Measurements from ENCODE around the gene KSR2.

Gene KSR2

DNA sequence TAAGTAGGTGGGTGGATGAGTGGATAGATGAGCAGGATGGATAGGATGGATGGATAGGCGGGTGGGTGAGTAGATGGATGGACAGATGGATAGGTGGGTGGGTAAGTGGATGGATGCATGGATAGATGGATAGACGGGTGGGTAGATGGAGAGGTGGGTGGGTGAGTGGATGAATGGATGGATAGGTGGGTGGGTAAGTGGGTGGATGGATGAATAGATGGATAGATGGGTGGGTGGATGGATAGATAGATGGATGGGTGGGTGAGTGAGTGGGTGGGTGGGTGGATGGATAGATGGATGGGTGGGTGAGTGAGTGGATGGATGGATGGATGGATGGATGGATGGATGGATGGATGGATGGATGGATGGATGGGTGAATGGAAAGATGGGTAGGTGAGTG lies 385.7 kb downstream of the KSR2 start:
- TF ChIP-seq, protein P1, sequence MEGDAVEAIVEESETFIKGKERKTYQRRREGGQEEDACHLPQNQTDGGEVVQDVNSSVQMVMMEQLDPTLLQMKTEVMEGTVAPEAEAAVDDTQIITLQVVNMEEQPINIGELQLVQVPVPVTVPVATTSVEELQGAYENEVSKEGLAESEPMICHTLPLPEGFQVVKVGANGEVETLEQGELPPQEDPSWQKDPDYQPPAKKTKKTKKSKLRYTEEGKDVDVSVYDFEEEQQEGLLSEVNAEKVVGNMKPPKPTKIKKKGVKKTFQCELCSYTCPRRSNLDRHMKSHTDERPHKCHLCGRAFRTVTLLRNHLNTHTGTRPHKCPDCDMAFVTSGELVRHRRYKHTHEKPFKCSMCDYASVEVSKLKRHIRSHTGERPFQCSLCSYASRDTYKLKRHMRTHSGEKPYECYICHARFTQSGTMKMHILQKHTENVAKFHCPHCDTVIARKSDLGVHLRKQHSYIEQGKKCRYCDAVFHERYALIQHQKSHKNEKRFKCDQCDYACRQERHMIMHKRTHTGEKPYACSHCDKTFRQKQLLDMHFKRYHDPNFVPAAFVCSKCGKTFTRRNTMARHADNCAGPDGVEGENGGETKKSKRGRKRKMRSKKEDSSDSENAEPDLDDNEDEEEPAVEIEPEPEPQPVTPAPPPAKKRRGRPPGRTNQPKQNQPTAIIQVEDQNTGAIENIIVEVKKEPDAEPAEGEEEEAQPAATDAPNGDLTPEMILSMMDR (IDR thresholded peaks at IDR 0.05; ENCODE audit: borderline replicate concordance, insufficient read depth, low read depth, low read length), result no peak
- H3K4me3 ChIP-seq (ENCODE audit: low read depth, low read length), result no peak overlapping the region

- TF ChIP-seq, protein P1 (IDR thresholded peaks at IDR 0.05; ENCODE audit: borderline replicate concordance, insufficient read depth, low read depth, low read length), result no peak
- no peak overlapping the region for H3K4me3 ChIP-seq (ENCODE audit: low read depth, low read length)
Observed at GRCh38 chr12:117582135-117582784, 386.5 kb downstream of the KSR2 start.

GRCh38 chr12:117580718-117581062 lies 388.1 kb downstream of the KSR2 start:
- TF ChIP-seq, protein P1 (IDR thresholded peaks at IDR 0.05; ENCODE audit: borderline replicate concordance, insufficient read depth, low read depth, low read length), result no peak
- no peak overlapping the region for H3K4me3 ChIP-seq (ENCODE audit: low read depth, low read length)

GRCh38 chr12:117580015-117580717 lies 388.6 kb downstream of the KSR2 start:
- TF ChIP-seq, protein P1 (IDR thresholded peaks at IDR 0.05; ENCODE audit: borderline replicate concordance, insufficient read depth, low read depth, low read length), result no peak
- H3K4me3 ChIP-seq (ENCODE audit: low read depth, low read length), result no peak overlapping the region

DNA sequence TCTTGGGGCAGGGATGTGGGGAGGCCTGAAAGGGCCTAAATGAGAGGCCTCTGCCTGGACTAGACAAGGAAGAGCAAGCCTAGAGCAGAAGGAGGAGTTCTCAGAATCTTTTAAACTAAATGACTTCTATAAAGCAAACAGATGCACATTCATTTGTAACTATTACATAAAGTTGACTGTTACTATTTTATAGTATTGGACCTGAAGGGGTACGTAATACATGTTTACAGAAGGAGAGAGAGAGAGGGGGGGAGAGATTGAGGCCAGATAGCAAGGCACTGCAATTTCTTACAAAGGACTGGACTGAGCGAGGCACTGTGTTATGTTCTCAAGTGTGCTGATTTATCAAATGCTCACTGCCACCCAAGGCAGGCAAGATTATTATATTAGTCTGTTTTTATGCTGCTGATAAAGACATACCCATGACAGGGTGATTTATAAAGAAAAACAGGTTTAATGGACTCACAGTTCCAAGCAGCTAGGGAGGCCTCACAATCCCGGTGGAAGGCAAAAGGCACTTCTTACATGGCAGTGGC lies 391.6 kb downstream of the KSR2 start:
- no peak overlapping the region for H3K4me3 ChIP-seq (ENCODE audit: low read depth, low read length)
- TF ChIP-seq, protein P1 (IDR thresholded peaks at IDR 0.05; ENCODE audit: borderline replicate concordance, insufficient read depth, low read depth, low read length), result no peak

DNA sequence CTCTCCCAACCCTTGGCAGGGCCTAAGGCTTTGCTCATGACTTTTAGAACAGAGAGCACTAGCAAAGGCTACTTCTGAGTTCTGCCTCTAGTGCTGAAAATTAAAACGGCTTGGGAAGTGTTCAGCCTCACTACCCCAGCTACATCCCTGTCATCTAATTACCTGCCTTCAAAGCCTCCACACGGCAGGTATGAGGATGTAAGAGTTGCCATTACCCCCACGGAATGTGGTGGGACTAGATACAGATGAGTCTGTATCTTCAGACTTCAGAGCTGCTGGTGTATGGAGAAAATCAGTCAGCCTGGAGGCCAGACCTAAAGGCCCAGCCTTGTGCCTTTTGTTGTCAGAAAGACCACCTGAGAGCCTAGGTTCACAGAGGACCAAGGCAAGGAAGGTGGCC lies 392.7 kb downstream of the KSR2 start:
- TF ChIP-seq, protein P1 (IDR thresholded peaks at IDR 0.05; ENCODE audit: borderline replicate concordance, insufficient read depth, low read depth, low read length), result no peak
- H3K4me3 ChIP-seq (ENCODE audit: low read depth, low read length), result no peak overlapping the region

DNA sequence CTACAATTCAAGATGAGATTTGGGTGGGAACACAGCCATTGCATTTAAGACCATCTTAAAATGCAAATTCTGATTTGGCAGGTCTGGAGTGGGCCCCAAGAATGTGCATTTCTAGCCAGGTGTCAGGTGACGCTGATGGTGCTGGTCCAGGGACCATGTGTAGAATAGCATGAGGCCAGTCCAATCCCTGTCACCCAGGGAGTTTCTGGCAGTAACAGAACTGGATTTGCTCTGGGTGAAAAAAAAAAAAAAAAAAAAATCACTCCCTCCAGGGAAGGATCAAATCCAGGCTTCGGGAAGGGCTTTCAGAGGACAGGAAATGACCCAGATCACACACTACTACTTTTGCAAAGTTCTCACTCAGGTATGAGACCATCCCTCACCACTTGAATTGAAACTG lies 394.1 kb downstream of the KSR2 start:
- TF ChIP-seq, protein P1 (IDR thresholded peaks at IDR 0.05; ENCODE audit: borderline replicate concordance, insufficient read depth, low read depth, low read length), result no peak
- no peak overlapping the region for H3K4me3 ChIP-seq (ENCODE audit: low read depth, low read length)

Measured in GM12875 (cell line).